HTERT RPE-1 (cell line): ENCODE results near the gene TRUB2.

ENCODE experiments used
- in situ Hi-C: fragments of 300-500 bp; cut with MboI; formaldehyde crosslinking; loops from 4 replicates; pipeline ENCODE4 v1.14.3; 2020; ENCODE audit warnings: low sequenced_read_pairs

TRUB2 gene

GRCh38 chr9:128274245-128274644 lies 48.0 kb downstream of the TRUB2 start:
- in situ Hi-C loops, result no loop called here

GRCh38 chr9:128271512-128271911 lies 50.7 kb downstream of the TRUB2 start:
- in situ Hi-C loops, result no loop called here

- in situ Hi-C loops, result no loop called here
Measured at GRCh38 chr9:128271112-128271511, 51.1 kb downstream of the TRUB2 start.

GRCh38 chr9:128266868-128267590 lies 55.2 kb downstream of the TRUB2 start:
- in situ Hi-C loops, result no loop called here

- in situ Hi-C loops, result no loop called here
Measured at GRCh38 chr9:128265348-128265847, 56.8 kb downstream of the TRUB2 start.

GRCh38 chr9:128262687-128263086 lies 59.6 kb downstream of the TRUB2 start:
- in situ Hi-C loops, result no loop called here

GRCh38 chr9:128260340-128260739 lies 61.9 kb downstream of the TRUB2 start:
- in situ Hi-C loops, result no loop called here

GRCh38 chr9:128259156-128259555 lies 63.1 kb downstream of the TRUB2 start:
- in situ Hi-C loops, result no loop called here

GRCh38 chr9:128258326-128258725 lies 63.9 kb downstream of the TRUB2 start:
- in situ Hi-C loops, result no loop called here

GRCh38 chr9:128257907-128258306 lies 64.3 kb downstream of the TRUB2 start:
- in situ Hi-C loops, result no loop called here

GRCh38 chr9:128257086-128257825 lies 65.0 kb downstream of the TRUB2 start:
- in situ Hi-C loops, result no loop called here
